SK-N-SH treated with all-trans-retinoic acid at 6 μM for 48 hours (cell line): Measurements from ENCODE around the gene BTBD8.

ENCODE experiments used
- ISL1 ChIP-seq: fragments of 250-450 bp; sonication (Bioruptor Pico); IDR thresholded peaks from 2 replicates; pipeline ENCODE4 v2.1.2; 2022; ENCODE audit warnings: mild to moderate bottlenecking, moderate library complexity
- PATZ1 ChIP-seq: fragments of 250-450 bp; sonication (Bioruptor Pico); IDR thresholded peaks from 2 replicates; pipeline ENCODE4 v1.8.0; 2020; ENCODE audit warnings: mild to moderate bottlenecking, moderate library complexity, borderline replicate concordance
- ZFP30 ChIP-seq: fragments of 450-650 bp; formaldehyde crosslinking; IDR thresholded peaks from 2 replicates; pipeline ENCODE4 v1.5.0; 2022; ENCODE audit warnings: mild to moderate bottlenecking, moderate library complexity

- TF ChIP-seq ISL1 (CRISPR knock-in tag) (no peak), ZFP30 (CRISPR knock-in tag) (no peak), PATZ1 (CRISPR knock-in tag) (no peak)
These were observed 11.5 kb downstream of the BTBD8 start for GRCh38 chr1:92091625-92092024.
